H9 (cell line): ENCODE data around the gene OSBPL1A. TPM values are rescaled to one million over a fixed set of nuclear protein-coding genes. Genes with fewer than 3 reads are reported as not detected.

Experiments
- DNase-seq: peaks from one replicate; pipeline ENCODE4 v3.0.0-alpha.2; 2017
- H2AFZ ChIP-seq: one replicate; pipeline ENCODE4 v1.6.1; 2013; ENCODE audit warnings: mild to moderate bottlenecking, low read length, control low read depth, moderate library complexity
- H2AK5ac ChIP-seq: 2 replicates; pipeline ENCODE4 v1.6.1; 2013; ENCODE audit warnings: low read length, control low read depth, mixed read lengths; ENCODE audit not compliant: insufficient read length
- H2BK120ac ChIP-seq: one replicate; pipeline ENCODE4 v1.6.1; 2013; ENCODE audit warnings: low read depth, mild to moderate bottlenecking, low read length, control low read depth, inconsistent platforms; ENCODE audit not compliant: poor library complexity, severe bottlenecking
- H2BK12ac ChIP-seq: 2 replicates; pipeline ENCODE4 v1.6.1; 2013; ENCODE audit warnings: low read length, control low read depth, mixed read lengths, low read depth; ENCODE audit not compliant: insufficient read length
- H2BK15ac ChIP-seq: 2 replicates; pipeline ENCODE4 v1.6.1; 2013; ENCODE audit warnings: low read depth, low read length, control low read depth
- H2BK20ac ChIP-seq: one replicate; pipeline ENCODE4 v1.6.1; 2013; ENCODE audit warnings: low read depth, mild to moderate bottlenecking, low read length, control low read depth, inconsistent platforms; ENCODE audit not compliant: poor library complexity, severe bottlenecking
- H2BK5ac ChIP-seq: 2 replicates; pipeline ENCODE4 v1.6.1; 2013; ENCODE audit warnings: low read length, control low read depth, mixed read lengths; ENCODE audit not compliant: insufficient read length
- H3K14ac ChIP-seq: 2 replicates; pipeline ENCODE4 v1.6.1; 2013; ENCODE audit warnings: low read length, control low read depth; ENCODE audit not compliant: insufficient read depth
- H3K18ac ChIP-seq: 2 replicates; pipeline ENCODE4 v1.6.1; 2013; ENCODE audit warnings: low read depth, mild to moderate bottlenecking, mixed read lengths, low read length, control low read depth; ENCODE audit not compliant: insufficient read length
- H3K23ac ChIP-seq: 2 replicates; pipeline ENCODE4 v1.6.1; 2013; ENCODE audit warnings: low read length, control low read depth, mixed read lengths, low read depth; ENCODE audit not compliant: insufficient read length
- H3K23me2 ChIP-seq: 2 replicates; pipeline ENCODE4 v1.6.1; 2013; ENCODE audit warnings: low read depth, mild to moderate bottlenecking, mixed read lengths, low read length, control low read depth; ENCODE audit not compliant: insufficient read length, poor library complexity, severe bottlenecking
- H3K27ac ChIP-seq: 2 replicates; pipeline ENCODE4 v1.5.1; 2013; ENCODE audit warnings: low read length, control low read depth, mixed read lengths, low read depth; ENCODE audit not compliant: insufficient read length
- H3K27me3 ChIP-seq: 2 replicates; pipeline ENCODE4 v1.6.1; 2013; ENCODE audit warnings: low read length, control low read depth, inconsistent platforms; ENCODE audit not compliant: insufficient read depth
- H3K4ac ChIP-seq: 2 replicates; pipeline ENCODE4 v1.6.1; 2013; ENCODE audit warnings: low read depth, mild to moderate bottlenecking, control low read depth, inconsistent platforms, low read length, moderate library complexity
- H3K4me1 ChIP-seq: 2 replicates; pipeline ENCODE4 v1.6.1; 2013; ENCODE audit warnings: low read length, control low read depth, inconsistent platforms; ENCODE audit not compliant: insufficient read depth
- H3K4me2 ChIP-seq: 2 replicates; pipeline ENCODE4 v1.6.1; 2013; ENCODE audit warnings: low read length, control low read depth, mixed read lengths; ENCODE audit not compliant: insufficient read length, insufficient read depth
- H3K56ac ChIP-seq: 2 replicates; pipeline ENCODE4 v1.6.1; 2013; ENCODE audit warnings: low read depth, mild to moderate bottlenecking, mixed read lengths, low read length, control low read depth; ENCODE audit not compliant: insufficient read length
- H3K79me1 ChIP-seq: 2 replicates; pipeline ENCODE4 v1.6.1; 2013; ENCODE audit warnings: low read depth, mild to moderate bottlenecking, moderate library complexity, low read length, control low read depth, inconsistent platforms; ENCODE audit not compliant: insufficient read depth, poor library complexity, severe bottlenecking
- H3K79me2 ChIP-seq: 2 replicates; pipeline ENCODE4 v1.6.1; 2013; ENCODE audit warnings: low read length, control low read depth, inconsistent platforms; ENCODE audit not compliant: insufficient read depth
- H3K9ac ChIP-seq: 2 replicates; pipeline ENCODE4 v1.6.1; 2013; ENCODE audit warnings: low read length, control low read depth, mixed read lengths; ENCODE audit not compliant: insufficient read length; ENCODE audit errors: extremely low read depth
- H3K9me3 ChIP-seq: one replicate; pipeline ENCODE4 v1.6.1; 2013; ENCODE audit warnings: low read depth, low read length, inconsistent platforms; ENCODE audit not compliant: control insufficient read depth
- H3T11ph ChIP-seq: one replicate; pipeline ENCODE4 v1.6.1; 2013; ENCODE audit warnings: mild to moderate bottlenecking, low read length, control low read depth, inconsistent platforms
- H4K20me1 ChIP-seq: one replicate; pipeline ENCODE4 v1.6.1; 2013; ENCODE audit not compliant: control insufficient read depth, insufficient read length, insufficient read depth
- H4K5ac ChIP-seq: 2 replicates; pipeline ENCODE4 v1.6.1; 2013; ENCODE audit warnings: low read depth, mild to moderate bottlenecking, mixed read lengths, low read length, control low read depth; ENCODE audit not compliant: insufficient read length
- H4K8ac ChIP-seq: replicated peaks from 2 replicates; pipeline ENCODE4 v1.6.1; 2013; ENCODE audit warnings: low read length, control low read depth, mixed read lengths, low read depth; ENCODE audit not compliant: insufficient read length
- H4K91ac ChIP-seq: 2 replicates; pipeline ENCODE4 v1.6.1; 2013; ENCODE audit warnings: low read depth, mild to moderate bottlenecking, moderate library complexity, mixed read lengths, low read length, control low read depth; ENCODE audit not compliant: insufficient read length
- H3K27ac Mint-ChIP-seq, 3 experiments: 2 replicates in 2 of 3; 3 replicates in 1 of 3; pipeline ENCODE4 v1.8.0; 2020 to 2021; ENCODE audit warnings: mixed read lengths in 3 of 3, mild to moderate bottlenecking in 1 of 3, moderate library complexity in 1 of 3
- H3K27me3 Mint-ChIP-seq: 2 replicates; pipeline ENCODE4 v1.8.0; 2021; ENCODE audit warnings: low read depth, mild to moderate bottlenecking, moderate library complexity, mixed read lengths
- H3K36me3 Mint-ChIP-seq, 3 experiments: 2 replicates in 2 of 3; 3 replicates in 1 of 3; pipeline ENCODE4 v1.8.0; 2020 to 2021; ENCODE audit warnings: low read depth in 3 of 3, mixed read lengths in 3 of 3; ENCODE audit not compliant: insufficient read depth in 1 of 3
- H3K4me1 Mint-ChIP-seq, 2 experiments: 2 replicates each; pipeline ENCODE4 v1.8.0; 2020; ENCODE audit warnings: mixed read lengths in 2 of 2
- H3K4me3 Mint-ChIP-seq, 2 experiments: 2 replicates in 1 of 2; 3 replicates in 1 of 2; pipeline ENCODE4 v1.8.0; 2020 to 2021; ENCODE audit warnings: mild to moderate bottlenecking in 2 of 2, mixed read lengths in 2 of 2, moderate library complexity in 1 of 2
- H3K9me3 Mint-ChIP-seq, 2 experiments: 2 replicates in 1 of 2; 3 replicates in 1 of 2; pipeline ENCODE4 v1.8.0; 2020; ENCODE audit warnings: mild to moderate bottlenecking in 2 of 2, mixed read lengths in 2 of 2, moderate library complexity in 1 of 2
- CTCF ChIP-seq: fragments of 200-600 bp; sonication (generic); conservative IDR thresholded peaks from 3 replicates; pipeline ENCODE4 v1.8.0; 2021; ENCODE audit warnings: antibody characterized with exemption, mild to moderate bottlenecking
- WGBS: extraction: QIAGEN DNeasy Blood & Tissue Kit; methylation state at CpG from one replicate; pipeline ENCODE4 v1.1.7; 2013; ENCODE audit warnings: missing lambda C conversion rate, low lambda C conversion rate, mixed read lengths; ENCODE audit not compliant: insufficient read length; ENCODE audit errors: extremely low coverage; 5-methylcytosine and 5-hydroxymethylcytosine counted together
- total RNA-seq: library from RNA; stranded (reverse); gene quantifications from 2 replicates; pipeline ENCODE4 v1.2.1, GENCODE V29; 2021

OSBPL1A gene
- total RNA-seq, 1 experiment from 2014 or later: 33.9 TPM

DNA sequence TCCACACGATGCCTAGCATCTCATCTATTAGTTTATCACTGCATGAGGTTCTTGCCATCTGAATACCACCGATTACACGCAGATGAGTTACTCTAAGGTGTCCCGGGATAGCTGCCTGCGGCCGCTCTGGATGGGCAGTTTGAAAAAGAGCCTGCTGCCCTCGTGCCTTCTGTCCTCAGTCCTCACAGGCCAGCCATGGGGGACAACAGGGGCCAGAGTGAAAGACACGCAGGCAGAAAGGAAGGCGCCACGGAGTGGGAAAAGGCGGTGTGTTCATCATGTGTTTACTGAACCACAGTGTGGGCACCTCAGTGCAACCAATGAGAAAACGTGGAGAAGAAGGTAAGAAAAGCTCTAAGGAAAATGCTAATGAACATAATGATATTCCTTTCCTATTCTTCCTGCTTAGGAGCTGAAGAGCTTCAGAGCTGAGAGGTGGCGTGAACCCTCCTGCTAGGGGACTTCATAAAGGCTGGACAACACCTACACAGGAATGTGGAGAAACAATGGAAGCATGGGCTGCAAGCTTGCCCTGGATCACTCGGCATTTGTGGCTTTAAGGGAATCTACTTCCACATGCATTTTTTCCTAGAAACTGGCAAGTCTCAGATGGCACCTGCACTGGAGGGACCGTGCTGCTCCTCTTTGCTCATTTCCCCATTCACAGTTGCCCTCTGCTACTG, 207.8 kb downstream of the OSBPL1A start:
- Mint-ChIP-seq H3K4me1 (peaks cover 19 to 26% of the 10 kb centered on the region in 2 experiments), H3K4me3 (no peak overlapping the region), H3K27ac (peak overlapping the region in 2 of 3 experiments; percentile 50 to 59; a peak in 2 of 7 replicates), H3K36me3 (no peaks in the 10 kb centered on the region), H3K9me3 (no peaks in the 10 kb centered on the region), H3K27me3 (no peaks in the 10 kb centered on the region)
- H2BK12ac ChIP-seq: no peak overlapping the region
- H2BK120ac ChIP-seq: no peak overlapping the region
- no peak overlapping the region for H2BK15ac ChIP-seq
- H4K20me1 ChIP-seq: no peaks in the 10 kb centered on the region
- no peaks in the 10 kb centered on the region for H3K27me3 ChIP-seq
- no peak overlapping the region for H3K4ac ChIP-seq
- H3K9ac ChIP-seq: no peak overlapping the region
- no peak overlapping the region for H3K23ac ChIP-seq
- no peak overlapping the region for H2BK5ac ChIP-seq
- no peak for DNase-seq
- no peaks in the 10 kb centered on the region; the same call in 1 of the 2 replicates for H3K4me1 ChIP-seq
- H3K9me3 ChIP-seq: no peaks in the 10 kb centered on the region
- TF ChIP-seq CTCF: no peak
- no peaks in the 10 kb centered on the region for H3K23me2 ChIP-seq
- no peak overlapping the region for H2BK20ac ChIP-seq
- no peak overlapping the region for H3K27ac ChIP-seq
- no peaks in the 10 kb centered on the region for H3K79me2 ChIP-seq
- H2AFZ ChIP-seq: no peak overlapping the region
- no peaks in the 10 kb centered on the region for H3K79me1 ChIP-seq
- H3K18ac ChIP-seq: no peak overlapping the region
- no peak overlapping the region for H3T11ph ChIP-seq
- H3K56ac ChIP-seq: no peak overlapping the region
- no peak overlapping the region for H3K4me2 ChIP-seq
- no CpG with 5 or more reads among the region's 15 CpGs for WGBS
- H2AK5ac ChIP-seq: no peak overlapping the region
- no peak overlapping the region for H4K8ac ChIP-seq
- no peak overlapping the region for H4K5ac ChIP-seq
- no peak overlapping the region; the same call in 1 of the 2 replicates for H3K14ac ChIP-seq
- H4K91ac ChIP-seq: no peak overlapping the region
